Measurements from ENCODE around the gene CALML5.

CALML5 gene

GRCh38 chr10:5498791-5499492 lies 428 bp downstream of the CALML5 start:
- Histone ChIP-seq H3K27ac (replicated peaks) (no peak overlapping the region), H3K4me3 (replicated peaks; ENCODE audit: insufficient read depth, low read length) (no peak overlapping the region), H3K27me3 (ENCODE audit: insufficient read depth, poor library complexity, severe bottlenecking) (no peaks in the 10 kb centered on the region)
- DNase-seq (ENCODE audit: low read depth in 1 of 2, low spot score in 1 of 2), result no peak
- TF ChIP-seq POLR2AphosphoS5 (IDR thresholded peaks at IDR 0.05; ENCODE audit: low read depth) (no peak), SPI1 (IDR thresholded peaks at IDR 0.05; ENCODE audit: borderline replicate concordance, low read depth) (no peak), REST (IDR thresholded peaks at IDR 0.05; ENCODE audit: insufficient replicate concordance, low read depth) (no peak), CTCF (IDR thresholded peaks at IDR 0.05; ENCODE audit: insufficient read depth, low read length) (no peak), GABPA (IDR thresholded peaks at IDR 0.05; ENCODE audit: low read depth) (no peak)

GRCh38 chr10:5497948-5498730 lies 1.2 kb downstream of the CALML5 start:
- H3K4me3 ChIP-seq (replicated peaks; ENCODE audit: insufficient read depth, low read length), result no peak overlapping the region
- DNase-seq (ENCODE audit: low read depth in 1 of 2, low spot score in 1 of 2), result no peak
- H3K27me3 ChIP-seq (ENCODE audit: insufficient read depth, poor library complexity, severe bottlenecking), result no peaks in the 10 kb centered on the region
- H3K27ac ChIP-seq (replicated peaks), result no peak overlapping the region
- no peak for TF ChIP-seq POLR2AphosphoS5 (IDR thresholded peaks at IDR 0.05; ENCODE audit: low read depth)
- no peak for TF ChIP-seq GABPA (IDR thresholded peaks at IDR 0.05; ENCODE audit: low read depth)
- no peak for TF ChIP-seq CTCF (IDR thresholded peaks at IDR 0.05; ENCODE audit: insufficient read depth, low read length)
- TF ChIP-seq REST (IDR thresholded peaks at IDR 0.05; ENCODE audit: insufficient replicate concordance, low read depth), result no peak
- TF ChIP-seq SPI1 (IDR thresholded peaks at IDR 0.05; ENCODE audit: borderline replicate concordance, low read depth), result no peak

GRCh38 chr10:5497289-5497688 lies 2.1 kb downstream of the CALML5 start:
- Histone ChIP-seq H3K27me3 (ENCODE audit: insufficient read depth, poor library complexity, severe bottlenecking) (no peaks in the 10 kb centered on the region), H3K27ac (replicated peaks) (no peak overlapping the region)

More at GRCh38 chr10:5497289-5497688, 2.1 kb downstream of the CALML5 start:
- no peak overlapping the region for H3K4me3 ChIP-seq (replicated peaks; ENCODE audit: insufficient read depth, low read length)
- no peak for TF ChIP-seq POLR2AphosphoS5 (IDR thresholded peaks at IDR 0.05; ENCODE audit: low read depth)
- no peak for DNase-seq (ENCODE audit: low read depth in 1 of 2, low spot score in 1 of 2)
